ENCODE data around the gene FUT4.

GRCh38 chr11:94545264-94546161, 1.8 kb downstream of the FUT4 start:
- TF ChIP-seq, protein P1, sequence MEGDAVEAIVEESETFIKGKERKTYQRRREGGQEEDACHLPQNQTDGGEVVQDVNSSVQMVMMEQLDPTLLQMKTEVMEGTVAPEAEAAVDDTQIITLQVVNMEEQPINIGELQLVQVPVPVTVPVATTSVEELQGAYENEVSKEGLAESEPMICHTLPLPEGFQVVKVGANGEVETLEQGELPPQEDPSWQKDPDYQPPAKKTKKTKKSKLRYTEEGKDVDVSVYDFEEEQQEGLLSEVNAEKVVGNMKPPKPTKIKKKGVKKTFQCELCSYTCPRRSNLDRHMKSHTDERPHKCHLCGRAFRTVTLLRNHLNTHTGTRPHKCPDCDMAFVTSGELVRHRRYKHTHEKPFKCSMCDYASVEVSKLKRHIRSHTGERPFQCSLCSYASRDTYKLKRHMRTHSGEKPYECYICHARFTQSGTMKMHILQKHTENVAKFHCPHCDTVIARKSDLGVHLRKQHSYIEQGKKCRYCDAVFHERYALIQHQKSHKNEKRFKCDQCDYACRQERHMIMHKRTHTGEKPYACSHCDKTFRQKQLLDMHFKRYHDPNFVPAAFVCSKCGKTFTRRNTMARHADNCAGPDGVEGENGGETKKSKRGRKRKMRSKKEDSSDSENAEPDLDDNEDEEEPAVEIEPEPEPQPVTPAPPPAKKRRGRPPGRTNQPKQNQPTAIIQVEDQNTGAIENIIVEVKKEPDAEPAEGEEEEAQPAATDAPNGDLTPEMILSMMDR (IDR thresholded peaks at IDR 0.05), result no peak
- no peak for TF ChIP-seq POLR2A (IDR thresholded peaks at IDR 0.05)

Measured in thyroid gland (tissue), 4 donors.